ENCODE results near the gene NBL1.
A peak's percentile ranks its signal among the peaks of the same experiment; 100 is the strongest.

Gene NBL1

DNA sequence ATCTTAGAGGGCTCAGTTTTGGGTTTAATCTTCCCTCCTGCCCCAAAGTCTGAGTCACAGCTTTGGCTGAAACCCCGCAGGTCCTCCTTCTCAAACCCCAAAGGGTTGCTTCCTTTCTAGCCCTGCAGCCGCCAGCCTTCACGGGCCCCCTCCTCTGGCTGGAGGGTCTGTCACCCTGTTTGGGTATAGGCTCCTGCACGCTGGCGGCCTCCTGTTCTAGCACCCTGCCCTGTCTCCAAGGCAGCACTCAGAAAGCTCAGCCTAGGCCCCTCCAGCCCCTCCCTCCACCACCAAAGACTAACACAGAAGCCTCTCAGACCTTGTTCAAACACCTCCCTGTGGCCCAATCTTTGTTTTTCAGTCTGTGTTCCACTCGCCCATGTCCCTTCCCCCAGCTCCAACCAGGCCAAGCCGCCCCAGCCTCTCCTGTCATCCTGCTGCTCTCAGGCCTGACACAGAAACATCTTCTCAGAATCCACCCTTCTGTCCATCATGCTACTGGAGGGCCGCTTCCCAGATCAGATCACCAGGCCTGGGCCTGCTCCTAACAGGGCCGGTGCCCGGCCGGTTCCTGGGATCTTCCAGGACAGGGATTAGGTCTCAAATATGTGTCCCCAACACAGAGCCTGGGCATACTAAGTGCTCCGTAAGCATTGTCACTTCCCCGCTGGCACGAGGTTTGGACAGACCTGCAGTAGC is 56.1 kb downstream of the NBL1 start:
- H2BK5ac ChIP-seq (ENCODE audit: low read length), result no peak overlapping the region
- H3K27ac ChIP-seq (replicated peaks; ENCODE audit: low read length), result no peak overlapping the region
- no peak overlapping the region for H3K9ac ChIP-seq (ENCODE audit: low read depth, low read length, poor library complexity)
- H2BK120ac ChIP-seq (ENCODE audit: low read depth, low read length), result no peak overlapping the region
- no peak overlapping the region for H3K18ac ChIP-seq (ENCODE audit: low read length)
- H2BK12ac ChIP-seq (ENCODE audit: low read length), result no peak overlapping the region
- H3K4ac ChIP-seq (ENCODE audit: low read length), result no peak overlapping the region
- no peaks in the 10 kb centered on the region for H3K79me1 ChIP-seq (ENCODE audit: low read depth, low read length)
- H3K4me3 ChIP-seq (ENCODE audit: low read length in 2 of 2), result no peak overlapping the region
- WGBS, 2 donors (ENCODE audit: extremely low coverage in 2 of 2, insufficient read length in 2 of 2, insufficient replicate concordance in 1 of 2), result no CpG with 5 or more reads among the region's 14 CpGs
- H3K14ac ChIP-seq (ENCODE audit: low read length), result peak overlapping the region; percentile 14
- no peak overlapping the region for H4K91ac ChIP-seq (ENCODE audit: low read depth, low read length, poor library complexity)
- H3K36me3 ChIP-seq (replicated peaks in 1 of 2; ENCODE audit: control insufficient read depth in 2 of 2, insufficient read depth in 2 of 2, low read length in 2 of 2), result no peaks in the 10 kb centered on the region
- peak overlapping the region; percentile 51 for H2BK15ac ChIP-seq (ENCODE audit: low read length)
- no peak overlapping the region for H2AK5ac ChIP-seq (ENCODE audit: low read depth, low read length)
- H3K9me3 ChIP-seq (replicated peaks in 1 of 2; ENCODE audit: control insufficient read depth in 2 of 2, insufficient read depth in 1 of 2, low read depth in 1 of 2, low read length in 2 of 2), result no peaks in the 10 kb centered on the region
- H2AFZ ChIP-seq (ENCODE audit: low read length), result no peak overlapping the region
- peak overlapping the region; percentile 3 for H3K23ac ChIP-seq (ENCODE audit: low read depth, low read length, poor library complexity)
- no peak overlapping the region for H3K4me2 ChIP-seq (ENCODE audit: insufficient read depth, low read length, poor library complexity, severe bottlenecking)
- peaks cover 2 to 7% of the 10 kb centered on the region in 2 donors for H3K4me1 ChIP-seq (ENCODE audit: control insufficient read depth in 2 of 2, insufficient read depth in 1 of 2, low read depth in 1 of 2, low read length in 2 of 2)
- no peak overlapping the region for H4K8ac ChIP-seq (ENCODE audit: low read depth, low read length)
- H3K27me3 ChIP-seq (ENCODE audit: control insufficient read depth in 3 of 3, insufficient read depth in 3 of 3, low read depth in 1 of 3, low read length in 3 of 3), result peaks cover 0 to 36% (median 0%) of the 10 kb centered on the region in 3 experiments
- DNase-seq (ENCODE audit: low spot score), result no peak

GRCh38 chr1:19703280-19703679 is 59.2 kb downstream of the NBL1 start:
- Histone ChIP-seq H2BK15ac (ENCODE audit: low read length) (no peak overlapping the region), H2AK5ac (ENCODE audit: low read depth, low read length) (no peak overlapping the region), H3K23ac (ENCODE audit: low read depth, low read length, poor library complexity) (no peak overlapping the region), H2BK12ac (ENCODE audit: low read length) (no peak overlapping the region), H2BK120ac (ENCODE audit: low read depth, low read length) (no peak overlapping the region), H3K27ac (replicated peaks; ENCODE audit: low read length) (no peak overlapping the region), H3K4me3 (ENCODE audit: low read length in 2 of 2) (no peak overlapping the region), H3K4ac (ENCODE audit: low read length) (no peak overlapping the region), H3K36me3 (replicated peaks in 1 of 2; ENCODE audit: control insufficient read depth in 2 of 2, insufficient read depth in 2 of 2, low read length in 2 of 2) (no peaks in the 10 kb centered on the region), H3K9ac (ENCODE audit: low read depth, low read length, poor library complexity) (no peak overlapping the region), H3K27me3 (ENCODE audit: control insufficient read depth in 3 of 3, insufficient read depth in 3 of 3, low read depth in 1 of 3, low read length in 3 of 3) (peaks cover 0 to 40% (median 0%) of the 10 kb centered on the region in 3 experiments), H4K8ac (ENCODE audit: low read depth, low read length) (no peak overlapping the region), H3K4me2 (ENCODE audit: insufficient read depth, low read length, poor library complexity, severe bottlenecking) (no peak overlapping the region), H4K91ac (ENCODE audit: low read depth, low read length, poor library complexity) (no peak overlapping the region), H3K9me3 (replicated peaks in 1 of 2; ENCODE audit: control insufficient read depth in 2 of 2, insufficient read depth in 1 of 2, low read depth in 1 of 2, low read length in 2 of 2) (no peaks in the 10 kb centered on the region), H3K18ac (ENCODE audit: low read length) (no peak overlapping the region), H3K4me1 (ENCODE audit: control insufficient read depth in 2 of 2, insufficient read depth in 1 of 2, low read depth in 1 of 2, low read length in 2 of 2) (peaks cover 2 to 7% of the 10 kb centered on the region in 2 donors), H2AFZ (ENCODE audit: low read length) (no peak overlapping the region), H3K79me1 (ENCODE audit: low read depth, low read length) (no peaks in the 10 kb centered on the region), H3K14ac (ENCODE audit: low read length) (no peak overlapping the region), H2BK5ac (ENCODE audit: low read length) (no peak overlapping the region)
- WGBS, 2 donors (ENCODE audit: extremely low coverage in 2 of 2, insufficient read length in 2 of 2, insufficient replicate concordance in 1 of 2), result no CpG with 5 or more reads among the region's 3 CpGs
- DNase-seq (ENCODE audit: low spot score), result no peak

- no peak overlapping the region for H2AK5ac ChIP-seq (ENCODE audit: low read depth, low read length)
- no CpG with 5 or more reads among the region's 19 CpGs for WGBS, 2 donors (ENCODE audit: extremely low coverage in 2 of 2, insufficient read length in 2 of 2, insufficient replicate concordance in 1 of 2)
- peak; percentile 57 for DNase-seq (ENCODE audit: low spot score)
Observed at GRCh38 chr1:19704247-19705113, 60.4 kb downstream of the NBL1 start.

GRCh38 chr1:19705464-19705863 is 61.4 kb downstream of the NBL1 start:
- no peak overlapping the region for H4K91ac ChIP-seq (ENCODE audit: low read depth, low read length, poor library complexity)
- no peak overlapping the region for H2BK15ac ChIP-seq (ENCODE audit: low read length)
- no peak overlapping the region for H3K18ac ChIP-seq (ENCODE audit: low read length)
- no peak overlapping the region for H4K8ac ChIP-seq (ENCODE audit: low read depth, low read length)
- H2BK5ac ChIP-seq (ENCODE audit: low read length), result no peak overlapping the region
- no peaks in the 10 kb centered on the region for H3K9me3 ChIP-seq (replicated peaks in 1 of 2; ENCODE audit: control insufficient read depth in 2 of 2, insufficient read depth in 1 of 2, low read depth in 1 of 2, low read length in 2 of 2)
- H3K4me2 ChIP-seq (ENCODE audit: insufficient read depth, low read length, poor library complexity, severe bottlenecking), result no peak overlapping the region
- no peak overlapping the region for H3K27ac ChIP-seq (replicated peaks; ENCODE audit: low read length)
- DNase-seq (ENCODE audit: low spot score), result no peak
- H2BK120ac ChIP-seq (ENCODE audit: low read depth, low read length), result no peak overlapping the region
- no peaks in the 10 kb centered on the region for H3K36me3 ChIP-seq (replicated peaks in 1 of 2; ENCODE audit: control insufficient read depth in 2 of 2, insufficient read depth in 2 of 2, low read length in 2 of 2)
- H3K14ac ChIP-seq (ENCODE audit: low read length), result no peak overlapping the region
- H2AK5ac ChIP-seq (ENCODE audit: low read depth, low read length), result no peak overlapping the region
- H2AFZ ChIP-seq (ENCODE audit: low read length), result no peak overlapping the region
- H3K9ac ChIP-seq (ENCODE audit: low read depth, low read length, poor library complexity), result no peak overlapping the region
- peaks cover 2 to 6% of the 10 kb centered on the region in 2 donors for H3K4me1 ChIP-seq (ENCODE audit: control insufficient read depth in 2 of 2, insufficient read depth in 1 of 2, low read depth in 1 of 2, low read length in 2 of 2)
- no CpG with 5 or more reads among the region's 4 CpGs for WGBS, 2 donors (ENCODE audit: extremely low coverage in 2 of 2, insufficient read length in 2 of 2, insufficient replicate concordance in 1 of 2)
- H3K4ac ChIP-seq (ENCODE audit: low read length), result no peak overlapping the region
- H3K23ac ChIP-seq (ENCODE audit: low read depth, low read length, poor library complexity), result no peak overlapping the region
- no peak overlapping the region for H3K4me3 ChIP-seq (ENCODE audit: low read length in 2 of 2)
- peaks cover 0 to 40% (median 0%) of the 10 kb centered on the region in 3 experiments for H3K27me3 ChIP-seq (ENCODE audit: control insufficient read depth in 3 of 3, insufficient read depth in 3 of 3, low read depth in 1 of 3, low read length in 3 of 3)
- H3K79me1 ChIP-seq (ENCODE audit: low read depth, low read length), result no peaks in the 10 kb centered on the region
- no peak overlapping the region for H2BK12ac ChIP-seq (ENCODE audit: low read length)

More at GRCh38 chr1:19704247-19705113, 60.4 kb downstream of the NBL1 start:
- no peaks in the 10 kb centered on the region for H3K9me3 ChIP-seq (replicated peaks in 1 of 2; ENCODE audit: control insufficient read depth in 2 of 2, insufficient read depth in 1 of 2, low read depth in 1 of 2, low read length in 2 of 2)
- H3K18ac ChIP-seq (ENCODE audit: low read length), result no peak overlapping the region
- peak overlapping the region; percentile 59 for H2AFZ ChIP-seq (ENCODE audit: low read length)
- H4K91ac ChIP-seq (ENCODE audit: low read depth, low read length, poor library complexity), result no peak overlapping the region
- H3K9ac ChIP-seq (ENCODE audit: low read depth, low read length, poor library complexity), result no peak overlapping the region
- H2BK12ac ChIP-seq (ENCODE audit: low read length), result no peak overlapping the region
- no peak overlapping the region for H3K14ac ChIP-seq (ENCODE audit: low read length)
- H3K4me2 ChIP-seq (ENCODE audit: insufficient read depth, low read length, poor library complexity, severe bottlenecking), result no peak overlapping the region
- peaks cover 0 to 46% (median 0%) of the 10 kb centered on the region in 3 experiments for H3K27me3 ChIP-seq (ENCODE audit: control insufficient read depth in 3 of 3, insufficient read depth in 3 of 3, low read depth in 1 of 3, low read length in 3 of 3)
- no peak overlapping the region for H3K4ac ChIP-seq (ENCODE audit: low read length)
- H3K4me1 ChIP-seq (ENCODE audit: control insufficient read depth in 2 of 2, insufficient read depth in 1 of 2, low read depth in 1 of 2, low read length in 2 of 2), result peaks cover 2 to 7% of the 10 kb centered on the region in 2 donors
- H2BK120ac ChIP-seq (ENCODE audit: low read depth, low read length), result no peak overlapping the region
- H2BK15ac ChIP-seq (ENCODE audit: low read length), result no peak overlapping the region
- no peak overlapping the region for H4K8ac ChIP-seq (ENCODE audit: low read depth, low read length)
- H3K23ac ChIP-seq (ENCODE audit: low read depth, low read length, poor library complexity), result no peak overlapping the region
- no peak overlapping the region for H3K27ac ChIP-seq (replicated peaks; ENCODE audit: low read length)
- H3K4me3 ChIP-seq (ENCODE audit: low read length in 2 of 2), result peak overlapping the region in 1 of 2 donors; percentile 54
- no peaks in the 10 kb centered on the region for H3K36me3 ChIP-seq (replicated peaks in 1 of 2; ENCODE audit: control insufficient read depth in 2 of 2, insufficient read depth in 2 of 2, low read length in 2 of 2)
- H2BK5ac ChIP-seq (ENCODE audit: low read length), result no peak overlapping the region
- H3K79me1 ChIP-seq (ENCODE audit: low read depth, low read length), result no peaks in the 10 kb centered on the region

All from neuronal stem cell (in vitro differentiated cells).